Kidney (tissue), 14 donors: ENCODE results near the gene NCCRP1. TPM values are rescaled to one million over a fixed set of nuclear protein-coding genes. Genes with fewer than 3 reads are reported as not detected.

Experiments used
- DNase-seq, 5 donors: peaks; one replicate each; pipeline ENCODE4 v3.0.0-alpha.2; 2013 to 2020
- FAIRE-seq: peaks from 2 replicates; lab custom pipeline; 2012; peaks lifted over from hg19 to GRCh38; lab: Jason Lieb, UNC
- H3K27ac ChIP-seq, 2 donors: one replicate each; pipeline ENCODE4 v1.7.0; 2013; ENCODE audit warnings: low read depth in 2 of 2, low read length in 2 of 2, inconsistent platforms in 1 of 2
- H3K27me3 ChIP-seq: one replicate; pipeline ENCODE4 v1.7.1; 2013; ENCODE audit warnings: low read length, inconsistent platforms; ENCODE audit not compliant: control insufficient read depth, insufficient read depth
- H3K36me3 ChIP-seq, 3 donors: one replicate each; pipeline versions ENCODE4 v1.7.0 to v1.7.1; 2013; ENCODE audit warnings: low read length in 3 of 3, control low read depth in 1 of 3, inconsistent platforms in 1 of 3; ENCODE audit not compliant: insufficient read depth in 3 of 3, control insufficient read depth in 2 of 3
- H3K4me1 ChIP-seq, 3 donors: one replicate each; pipeline versions ENCODE4 v1.7.0 to v1.7.1; 2013; ENCODE audit warnings: low read length in 3 of 3, inconsistent platforms in 1 of 3, low read depth in 1 of 3; ENCODE audit not compliant: control insufficient read depth in 2 of 3, insufficient read depth in 2 of 3
- H3K4me3 ChIP-seq, 3 donors: one replicate each; pipeline versions ENCODE4 v1.7.0 to v1.8.1; 2013; ENCODE audit warnings: low read length in 3 of 3, control low read depth in 1 of 3, inconsistent platforms in 1 of 3
- H3K9ac ChIP-seq, 3 donors: one replicate each; pipeline versions ENCODE4 v1.7.0 to v1.7.1; 2013; ENCODE audit warnings: low read length in 3 of 3, control low read depth in 1 of 3, inconsistent platforms in 1 of 3
- H3K9me3 ChIP-seq, 3 donors: one replicate each; pipeline versions ENCODE4 v1.7.0 to v1.7.1; 2013; ENCODE audit warnings: low read length in 3 of 3, control low read depth in 1 of 3, inconsistent platforms in 1 of 3; ENCODE audit not compliant: control insufficient read depth in 2 of 3, insufficient read depth in 1 of 3
- intact Hi-C: fragments of 100-400 bp; cut with DNase I; formaldehyde crosslinking; loops from one replicate; pipeline ENCODE4 v1.11.1; 2022
- polyA plus RNA-seq: library from polyadenylated mRNA; stranded (reverse); fragments of 350-450 nt; fragmentation: Illumina TruSeq; extraction: RNeasy Lipid Tissue Mini Kit (QIAGEN cat#74804); gene quantifications from one replicate; pipeline ENCODE4 v1.2.3, GENCODE V29; 2014; ENCODE audit warnings: low read depth, low replicate concordance; ENCODE audit not compliant: insufficient read depth
- total RNA-seq: library from RNA; stranded (reverse); fragmentation: NEBNext Ultra II Directional; extraction: Animal tissue kit (Norgen Biotek cat#: 25700); gene quantifications from one replicate; pipeline ENCODE4 v1.2.1, GENCODE V29; 2021
- TF ChIP-seq, protein P1 (sequence below): IDR thresholded peaks from 3 replicates; pipeline ENCODE4 v1.5.1; 2012; ENCODE audit warnings: mild to moderate bottlenecking, moderate library complexity, borderline replicate concordance; ENCODE audit not compliant: insufficient read depth; ENCODE audit errors: extremely low read depth
- donor health status: control.
- donor health status: control.
- donor health status: control.
- donor health status: control.
- donor health status: control.
- donor health status: DM: yes; HTN: yes; CAD: no.
- donor health status: Normal renal cell carcinoma (clear cell type).

The NCCRP1 gene
- total and polyA plus RNA-seq, 2 donors from 2014 or later: 0.60 to 5.5 TPM

DNA sequence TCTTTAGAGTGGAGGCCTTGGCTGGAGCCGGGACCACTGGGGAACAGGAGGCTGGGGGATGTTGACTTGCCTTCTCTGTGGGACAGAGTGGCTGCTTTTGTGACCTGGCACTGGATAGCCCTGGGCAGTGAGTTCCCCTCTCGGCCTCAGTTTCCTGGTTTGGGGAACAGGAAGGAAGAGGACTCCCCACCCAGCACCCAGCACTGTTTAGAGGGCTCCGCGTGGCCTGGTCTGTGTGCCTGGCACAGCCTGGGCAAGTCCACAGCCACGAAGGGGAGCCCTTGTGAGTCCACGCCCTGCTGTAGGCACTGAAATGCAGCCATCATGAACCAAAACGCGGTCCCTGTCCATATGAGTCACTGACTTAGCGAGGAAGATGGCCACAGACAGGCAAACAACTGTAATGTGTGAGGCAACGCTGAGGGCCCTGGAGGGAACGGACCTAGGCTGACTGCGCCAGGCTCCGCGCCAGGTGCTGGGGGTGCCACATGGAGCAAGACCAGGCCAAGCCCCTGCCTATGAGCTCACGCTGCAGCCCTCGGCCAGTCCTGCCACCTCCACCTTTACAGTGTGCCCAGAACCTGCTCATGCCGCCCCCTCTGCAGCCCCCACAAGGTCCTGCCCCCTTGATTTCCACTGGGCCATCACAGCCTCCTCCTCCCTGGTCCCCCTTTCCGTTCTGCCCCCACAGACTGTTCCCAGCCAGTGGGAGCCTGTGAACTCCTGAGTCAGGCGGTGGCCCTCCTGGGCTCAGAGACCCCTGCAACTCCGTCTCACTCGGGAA lies 35.7 kb upstream of the NCCRP1 start:
- Histone ChIP-seq H3K27ac (no peak overlapping the region), H3K4me3 (no peak overlapping the region), H3K27me3 (no peaks in the 10 kb centered on the region), H3K36me3 (peaks cover 0 to 2% (median 0%) of the 10 kb centered on the region in 3 donors), H3K9ac (peak overlapping the region in 1 of 3 donors; percentile 4), H3K4me1 (peaks cover 0 to 53% (median 24%) of the 10 kb centered on the region in 3 donors), H3K9me3 (no peaks in the 10 kb centered on the region)
- TF ChIP-seq, protein P1, sequence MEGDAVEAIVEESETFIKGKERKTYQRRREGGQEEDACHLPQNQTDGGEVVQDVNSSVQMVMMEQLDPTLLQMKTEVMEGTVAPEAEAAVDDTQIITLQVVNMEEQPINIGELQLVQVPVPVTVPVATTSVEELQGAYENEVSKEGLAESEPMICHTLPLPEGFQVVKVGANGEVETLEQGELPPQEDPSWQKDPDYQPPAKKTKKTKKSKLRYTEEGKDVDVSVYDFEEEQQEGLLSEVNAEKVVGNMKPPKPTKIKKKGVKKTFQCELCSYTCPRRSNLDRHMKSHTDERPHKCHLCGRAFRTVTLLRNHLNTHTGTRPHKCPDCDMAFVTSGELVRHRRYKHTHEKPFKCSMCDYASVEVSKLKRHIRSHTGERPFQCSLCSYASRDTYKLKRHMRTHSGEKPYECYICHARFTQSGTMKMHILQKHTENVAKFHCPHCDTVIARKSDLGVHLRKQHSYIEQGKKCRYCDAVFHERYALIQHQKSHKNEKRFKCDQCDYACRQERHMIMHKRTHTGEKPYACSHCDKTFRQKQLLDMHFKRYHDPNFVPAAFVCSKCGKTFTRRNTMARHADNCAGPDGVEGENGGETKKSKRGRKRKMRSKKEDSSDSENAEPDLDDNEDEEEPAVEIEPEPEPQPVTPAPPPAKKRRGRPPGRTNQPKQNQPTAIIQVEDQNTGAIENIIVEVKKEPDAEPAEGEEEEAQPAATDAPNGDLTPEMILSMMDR: no peak
- no peak for FAIRE-seq
- no peak for DNase-seq
- intact Hi-C loops: no loop called here

DNA sequence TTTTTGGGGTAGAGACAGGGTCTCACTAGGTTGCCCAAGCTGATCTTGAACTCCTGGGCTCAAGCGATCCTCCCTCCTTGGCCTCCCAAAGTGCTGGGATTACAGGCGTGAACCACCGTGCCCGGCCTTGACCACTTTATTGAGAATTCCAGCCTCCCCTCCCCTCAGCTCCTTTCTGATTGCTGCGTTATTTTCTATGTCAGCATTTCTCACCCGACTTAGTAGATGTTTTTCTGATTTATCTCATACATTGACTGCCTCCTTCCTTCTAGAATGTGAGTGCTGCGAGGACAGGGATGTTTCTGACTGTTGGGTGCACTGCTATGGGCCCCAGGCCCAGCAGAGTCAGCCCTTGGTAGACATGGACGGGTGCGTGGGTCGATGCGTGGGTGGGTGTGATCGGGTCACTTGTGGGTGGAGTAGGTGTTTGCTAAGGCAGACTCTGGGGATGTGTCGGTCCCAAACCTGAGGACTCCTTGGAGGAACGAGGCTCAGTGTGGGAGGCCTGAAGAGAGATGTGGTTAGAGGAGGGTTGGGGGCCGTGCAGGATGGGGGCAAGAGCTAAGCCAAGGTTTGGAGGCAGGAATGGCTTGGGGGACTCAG lies 34.2 kb upstream of the NCCRP1 start:
- peaks cover 0 to 47% (median 20%) of the 10 kb centered on the region in 3 donors for H3K4me1 ChIP-seq
- TF ChIP-seq, protein P1: no peak
- H3K4me3 ChIP-seq: no peak overlapping the region
- intact Hi-C loops: no loop called here
- no peaks in the 10 kb centered on the region for H3K27me3 ChIP-seq
- H3K9ac ChIP-seq: no peak overlapping the region
- FAIRE-seq (no peak), DNase-seq (no peak)
- peaks cover 0 to 2% (median 0%) of the 10 kb centered on the region in 3 donors for H3K36me3 ChIP-seq
- H3K27ac ChIP-seq: no peak overlapping the region
- H3K9me3 ChIP-seq: no peaks in the 10 kb centered on the region

DNA sequence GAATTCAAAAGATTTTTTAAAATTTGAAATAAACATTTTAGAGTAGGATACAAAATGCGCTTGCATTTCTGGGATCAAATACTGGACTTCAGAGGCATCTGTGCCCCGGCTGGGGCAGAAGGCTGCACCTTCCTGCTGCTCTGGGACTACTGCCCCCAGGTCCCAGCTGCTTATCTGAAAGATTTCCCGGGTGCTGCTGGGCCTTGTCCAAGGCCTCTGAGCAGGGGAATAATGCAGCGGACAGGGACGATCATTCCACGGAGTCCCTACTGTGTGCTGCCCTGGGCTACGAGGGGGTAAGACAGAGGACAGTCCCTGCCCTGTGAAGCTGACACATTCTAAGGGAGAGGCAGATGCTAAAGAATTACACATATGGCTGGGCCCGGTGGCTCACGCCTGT lies 33.1 kb upstream of the NCCRP1 start:
- peaks cover 0 to 44% (median 14%) of the 10 kb centered on the region in 3 donors for H3K4me1 ChIP-seq
- no peaks in the 10 kb centered on the region for H3K9me3 ChIP-seq
- FAIRE-seq (no peak), DNase-seq (no peak)
- intact Hi-C loops: no loop called here
- no peak overlapping the region for H3K4me3 ChIP-seq
- no peak overlapping the region for H3K9ac ChIP-seq
- H3K27me3 ChIP-seq: no peaks in the 10 kb centered on the region
- no peaks in the 10 kb centered on the region for H3K36me3 ChIP-seq
- H3K27ac ChIP-seq: no peak overlapping the region
- TF ChIP-seq, protein P1: no peak
